ENCODE measurements around the gene EPHA7. TPM values are rescaled to one million over a fixed set of nuclear protein-coding genes. Genes with fewer than 3 reads are reported as not detected.

The EPHA7 gene
- polyA plus RNA-seq, 1 donor from 2014 or later, result 17.4 TPM

DNA sequence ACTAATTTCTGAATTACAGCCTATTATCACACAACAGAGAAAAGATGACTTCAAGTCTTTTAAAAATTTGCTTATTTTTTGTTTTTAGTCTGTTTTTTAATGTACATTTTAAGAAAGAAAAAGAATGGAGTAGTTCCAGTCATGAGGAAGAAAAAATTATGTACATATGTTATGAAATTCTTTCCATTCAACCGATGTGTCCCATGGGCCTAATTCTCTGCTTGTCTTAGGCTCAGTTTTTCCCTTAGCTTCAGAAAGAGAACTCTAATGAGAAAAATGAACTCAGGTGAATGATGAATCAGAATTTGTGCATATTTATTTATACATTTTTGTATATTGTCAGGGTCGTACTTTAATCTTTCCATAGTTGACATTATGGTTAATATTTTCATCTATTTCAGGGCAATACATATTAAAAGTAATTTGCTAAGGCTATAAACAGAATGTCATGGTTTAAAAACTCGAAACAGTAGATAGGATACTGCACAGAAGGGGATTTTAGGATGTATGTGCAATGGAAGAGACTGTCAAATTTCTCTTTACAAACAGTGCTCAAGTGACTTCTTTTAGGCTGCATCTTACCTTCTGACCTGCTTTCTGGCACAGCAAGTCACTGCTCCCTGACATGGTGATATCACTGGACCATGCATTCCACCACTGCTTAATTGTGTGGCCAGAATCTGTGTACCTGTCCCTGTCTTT is 153.1 kb downstream of the EPHA7 start:
- H3K4me2 ChIP-seq (ENCODE audit: low read length), result no peak overlapping the region
- H3K9ac ChIP-seq (ENCODE audit: low read length), result no peak overlapping the region

DNA sequence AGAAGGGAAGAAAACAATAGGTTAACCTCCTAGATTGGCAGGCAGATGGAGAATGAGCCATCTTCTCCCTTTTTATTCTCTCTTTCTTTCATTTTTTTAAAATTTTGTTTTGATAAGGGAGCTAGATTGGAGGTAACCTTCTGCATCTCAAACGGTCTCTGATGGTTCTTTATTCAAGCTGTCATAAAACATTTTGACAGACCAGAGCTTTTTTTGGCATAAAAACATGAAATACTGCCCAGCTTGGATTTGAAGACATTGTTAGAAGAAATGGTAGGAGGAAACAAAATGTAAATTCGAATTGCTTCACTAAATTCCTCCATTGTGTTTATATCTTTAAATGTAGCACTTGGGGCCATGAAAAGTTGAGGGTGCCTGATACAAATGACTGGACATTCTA is 158.5 kb downstream of the EPHA7 start:
- Histone ChIP-seq H3K9me2 (ENCODE audit: insufficient read depth, low read length) (no peaks in the 10 kb centered on the region), H3K9me3 (ENCODE audit: low read length) (no peaks in the 10 kb centered on the region), H3K27me3 (ENCODE audit: insufficient read depth, low read depth, low read length) (no peaks in the 10 kb centered on the region), H3F3A (ENCODE audit: insufficient read depth, low read length, poor library complexity, severe bottlenecking) (no peaks in the 10 kb centered on the region), H3K9ac (ENCODE audit: low read length) (no peak overlapping the region), H4K20me1 (ENCODE audit: insufficient read depth) (no peaks in the 10 kb centered on the region), H3K79me2 (replicated peaks; ENCODE audit: insufficient read depth, low read length) (no peaks in the 10 kb centered on the region), H3K27ac (ENCODE audit: low read length) (no peak overlapping the region), H3K36me3 (ENCODE audit: insufficient read depth, low read length) (no peaks in the 10 kb centered on the region), H3K4me2 (ENCODE audit: low read length) (no peak overlapping the region), H3K4me3 (ENCODE audit: low read length) (no peak overlapping the region), H2AFZ (ENCODE audit: low read depth, low read length) (no peak overlapping the region)
- no peak for TF ChIP-seq REST (IDR thresholded peaks at IDR 0.05; ENCODE audit: borderline replicate concordance)

More for the DNA sequence above, 153.1 kb downstream of the EPHA7 start:
- H3K4me3 ChIP-seq (ENCODE audit: low read length), result no peak overlapping the region
- H3F3A ChIP-seq (ENCODE audit: insufficient read depth, low read length, poor library complexity, severe bottlenecking), result peaks cover 5% of the 10 kb centered on the region
- no peaks in the 10 kb centered on the region for H3K9me3 ChIP-seq (ENCODE audit: low read length)
- TF ChIP-seq EP300 (conservative IDR thresholded peaks at IDR 0.05; ENCODE audit: poor library complexity, severe bottlenecking) (no peak), MXI1 (conservative IDR thresholded peaks at IDR 0.05; ENCODE audit: poor library complexity, severe bottlenecking) (no peak), TAF1 (IDR thresholded peaks at IDR 0.05; ENCODE audit: low read depth) (no peak), EZH2 (IDR thresholded peaks at IDR 0.05; ENCODE audit: borderline replicate concordance, insufficient read depth, low read length, poor library complexity, severe bottlenecking) (no peak), POLR2AphosphoS5 (IDR thresholded peaks at IDR 0.05) (no peak), RAD21 (conservative IDR thresholded peaks at IDR 0.05) (no peak), SMC3 (conservative IDR thresholded peaks at IDR 0.05; ENCODE audit: poor library complexity) (no peak), REST (IDR thresholded peaks at IDR 0.05; ENCODE audit: borderline replicate concordance) (no peak)
- TF ChIP-seq, protein P1, sequence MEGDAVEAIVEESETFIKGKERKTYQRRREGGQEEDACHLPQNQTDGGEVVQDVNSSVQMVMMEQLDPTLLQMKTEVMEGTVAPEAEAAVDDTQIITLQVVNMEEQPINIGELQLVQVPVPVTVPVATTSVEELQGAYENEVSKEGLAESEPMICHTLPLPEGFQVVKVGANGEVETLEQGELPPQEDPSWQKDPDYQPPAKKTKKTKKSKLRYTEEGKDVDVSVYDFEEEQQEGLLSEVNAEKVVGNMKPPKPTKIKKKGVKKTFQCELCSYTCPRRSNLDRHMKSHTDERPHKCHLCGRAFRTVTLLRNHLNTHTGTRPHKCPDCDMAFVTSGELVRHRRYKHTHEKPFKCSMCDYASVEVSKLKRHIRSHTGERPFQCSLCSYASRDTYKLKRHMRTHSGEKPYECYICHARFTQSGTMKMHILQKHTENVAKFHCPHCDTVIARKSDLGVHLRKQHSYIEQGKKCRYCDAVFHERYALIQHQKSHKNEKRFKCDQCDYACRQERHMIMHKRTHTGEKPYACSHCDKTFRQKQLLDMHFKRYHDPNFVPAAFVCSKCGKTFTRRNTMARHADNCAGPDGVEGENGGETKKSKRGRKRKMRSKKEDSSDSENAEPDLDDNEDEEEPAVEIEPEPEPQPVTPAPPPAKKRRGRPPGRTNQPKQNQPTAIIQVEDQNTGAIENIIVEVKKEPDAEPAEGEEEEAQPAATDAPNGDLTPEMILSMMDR (IDR thresholded peaks at IDR 0.05; ENCODE audit: poor library complexity, severe bottlenecking), result no peak
- no peak overlapping the region for H2AFZ ChIP-seq (ENCODE audit: low read depth, low read length)
- no peaks in the 10 kb centered on the region for H3K27me3 ChIP-seq (ENCODE audit: insufficient read depth, low read depth, low read length)
- no peaks in the 10 kb centered on the region for H3K9me2 ChIP-seq (ENCODE audit: insufficient read depth, low read length)
- no peak overlapping the region for H3K27ac ChIP-seq (ENCODE audit: low read length)
- H3K79me2 ChIP-seq (replicated peaks; ENCODE audit: insufficient read depth, low read length), result no peaks in the 10 kb centered on the region
- H4K20me1 ChIP-seq (ENCODE audit: insufficient read depth), result no peaks in the 10 kb centered on the region
- H3K36me3 ChIP-seq (ENCODE audit: insufficient read depth, low read length), result no peaks in the 10 kb centered on the region

Measured in neural cell (in vitro differentiated cells).